OCI-LY7 (cell line): ENCODE results near the gene STRBP.

ENCODE experiments used
- EZH2phosphoT487 ChIP-seq: fragments of 200-600 bp; sonication (generic); IDR thresholded peaks from 2 replicates; pipeline ENCODE4 v1.6.1; 2018; ENCODE audit warnings: low read depth, borderline replicate concordance, mild to moderate bottlenecking, mixed run types, antibody characterized with exemption, low read length, moderate library complexity, mixed read lengths
- TF ChIP-seq, protein P1 (sequence below): fragments of 200-600 bp; sonication (generic); conservative IDR thresholded peaks from 2 replicates; pipeline ENCODE4 v1.5.1; 2014; ENCODE audit warnings: mild to moderate bottlenecking, antibody characterized with exemption, low read length, moderate library complexity, mixed read lengths

DNA sequence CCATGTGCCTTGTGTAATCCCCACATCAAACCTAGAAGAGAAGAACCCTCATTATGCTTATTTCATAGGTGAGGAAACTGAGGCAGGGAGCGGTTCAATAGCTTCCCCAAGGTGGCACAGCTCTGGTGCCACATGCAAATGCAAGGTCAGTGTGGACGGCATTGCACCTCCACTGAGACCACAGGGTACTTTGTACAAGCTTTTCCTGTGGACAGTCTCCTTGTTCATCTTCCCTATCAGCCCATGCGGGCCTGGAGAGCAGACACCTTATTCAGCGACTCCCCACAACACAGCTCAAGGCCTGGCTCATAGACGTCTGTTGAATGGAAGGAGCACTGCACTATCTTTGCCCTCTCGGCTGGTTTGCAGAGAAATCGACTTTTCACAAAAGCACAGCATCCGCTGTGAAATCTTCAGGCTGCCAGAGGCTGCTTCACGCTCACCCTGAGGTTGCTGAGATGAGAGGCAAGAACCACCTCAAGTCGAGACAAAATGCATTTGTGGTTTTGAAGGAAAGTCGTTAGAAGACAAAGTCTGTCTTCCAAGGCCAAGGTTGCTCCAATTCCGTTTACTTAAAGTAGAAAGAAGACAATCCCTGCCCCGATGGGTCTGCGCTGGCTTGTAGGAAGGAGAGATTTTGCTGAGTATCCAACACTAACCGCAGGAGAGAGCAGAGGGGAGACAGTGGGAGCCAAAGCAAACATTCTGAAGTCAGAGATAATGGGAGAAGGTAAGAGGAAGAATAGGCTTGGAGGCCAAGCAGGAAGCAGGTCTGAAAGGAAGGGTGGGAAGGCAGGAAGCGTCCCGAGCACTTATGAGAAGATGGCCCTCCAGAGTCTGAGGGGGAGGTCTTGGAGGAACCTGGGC is 34.2 kb upstream of the STRBP start:
- TF ChIP-seq, protein P1, sequence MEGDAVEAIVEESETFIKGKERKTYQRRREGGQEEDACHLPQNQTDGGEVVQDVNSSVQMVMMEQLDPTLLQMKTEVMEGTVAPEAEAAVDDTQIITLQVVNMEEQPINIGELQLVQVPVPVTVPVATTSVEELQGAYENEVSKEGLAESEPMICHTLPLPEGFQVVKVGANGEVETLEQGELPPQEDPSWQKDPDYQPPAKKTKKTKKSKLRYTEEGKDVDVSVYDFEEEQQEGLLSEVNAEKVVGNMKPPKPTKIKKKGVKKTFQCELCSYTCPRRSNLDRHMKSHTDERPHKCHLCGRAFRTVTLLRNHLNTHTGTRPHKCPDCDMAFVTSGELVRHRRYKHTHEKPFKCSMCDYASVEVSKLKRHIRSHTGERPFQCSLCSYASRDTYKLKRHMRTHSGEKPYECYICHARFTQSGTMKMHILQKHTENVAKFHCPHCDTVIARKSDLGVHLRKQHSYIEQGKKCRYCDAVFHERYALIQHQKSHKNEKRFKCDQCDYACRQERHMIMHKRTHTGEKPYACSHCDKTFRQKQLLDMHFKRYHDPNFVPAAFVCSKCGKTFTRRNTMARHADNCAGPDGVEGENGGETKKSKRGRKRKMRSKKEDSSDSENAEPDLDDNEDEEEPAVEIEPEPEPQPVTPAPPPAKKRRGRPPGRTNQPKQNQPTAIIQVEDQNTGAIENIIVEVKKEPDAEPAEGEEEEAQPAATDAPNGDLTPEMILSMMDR, result no peak
- no peak for TF ChIP-seq EZH2phosphoT487
